ENCODE measurements around the gene SLC7A8.

DNA sequence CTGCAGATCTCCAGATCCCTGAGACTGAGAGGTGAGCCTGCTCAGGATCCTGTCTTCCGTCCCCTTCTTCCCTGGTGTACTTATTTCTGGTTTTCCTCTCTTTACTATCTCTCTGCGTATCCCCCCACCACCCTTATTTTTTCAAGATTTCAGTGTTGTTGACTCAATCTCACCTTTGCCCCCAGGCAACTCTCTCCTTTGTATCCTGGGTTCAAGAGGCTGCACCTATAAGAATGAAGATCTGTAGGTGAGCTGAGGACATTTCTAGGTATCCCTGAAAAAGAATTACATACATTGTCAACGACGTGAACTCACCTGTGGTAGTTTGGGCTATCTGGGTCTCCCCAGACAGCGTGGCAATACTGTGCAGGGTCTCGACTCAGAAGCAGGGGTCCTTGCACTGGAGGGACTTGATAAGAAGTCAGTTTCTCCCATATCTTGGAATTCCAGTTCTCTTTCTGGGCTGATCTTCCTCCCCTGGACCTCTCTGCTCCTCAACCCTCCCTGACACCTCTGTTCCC is 79.3 kb downstream of the SLC7A8 start:
- no peak for TF ChIP-seq YY1 (IDR thresholded peaks at IDR 0.05; ENCODE audit: insufficient read depth, insufficient read length)
- no peak for TF ChIP-seq ZNF274 (IDR thresholded peaks at IDR 0.05; ENCODE audit: low read depth, low read length)
- no peak for TF ChIP-seq SUZ12 (IDR thresholded peaks at IDR 0.05; ENCODE audit: extremely low read depth, insufficient read depth, insufficient read length)

All from NT2/D1 (cell line).